GM12864 (cell line): ENCODE results near the gene POGZ.

Experiments used
- DNase-seq: peaks from one replicate; pipeline ENCODE4 v3.0.0-alpha.2; 2011; ENCODE audit warnings: low read depth
- H3K4me3 ChIP-seq: 2 replicates; pipeline ENCODE4 v1.5.1; 2011; ENCODE audit warnings: mild to moderate bottlenecking, low read depth, low read length, control low read depth
- CTCF ChIP-seq: IDR thresholded peaks from 2 replicates; pipeline ENCODE4 v1.5.1; 2011; ENCODE audit warnings: low read depth, mild to moderate bottlenecking, moderate library complexity, low read length, control low read depth, inconsistent platforms; ENCODE audit errors: missing control alignments

The POGZ gene

GRCh38 chr1:151477066-151477465 is 17.8 kb upstream of the POGZ start:
- DNase-seq, result no peak
- no peak for TF ChIP-seq CTCF

DNA sequence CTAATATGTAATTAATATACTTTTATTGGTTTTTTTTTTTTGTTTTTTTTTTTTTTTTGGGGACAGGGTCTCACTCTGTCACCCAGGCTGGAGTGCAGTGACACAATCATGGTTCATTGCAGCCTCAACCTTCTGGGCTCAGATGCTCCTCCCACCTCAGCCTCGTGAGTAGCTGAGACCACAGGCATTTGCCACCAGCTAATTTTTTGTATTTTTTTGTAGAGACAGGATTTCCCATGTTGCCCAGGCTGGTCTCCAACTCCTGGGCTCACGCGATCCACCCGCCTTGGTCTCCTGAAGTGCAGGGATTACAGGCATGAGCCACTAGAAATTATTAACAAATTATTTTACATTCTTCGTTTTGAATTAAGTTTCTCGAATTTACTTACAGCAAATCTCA is 16.8 kb upstream of the POGZ start:
- no peak for TF ChIP-seq CTCF
- DNase-seq, result no peak
- no peak overlapping the region for H3K4me3 ChIP-seq

More at GRCh38 chr1:151477066-151477465, 17.8 kb upstream of the POGZ start:
- no peak overlapping the region for H3K4me3 ChIP-seq

DNA sequence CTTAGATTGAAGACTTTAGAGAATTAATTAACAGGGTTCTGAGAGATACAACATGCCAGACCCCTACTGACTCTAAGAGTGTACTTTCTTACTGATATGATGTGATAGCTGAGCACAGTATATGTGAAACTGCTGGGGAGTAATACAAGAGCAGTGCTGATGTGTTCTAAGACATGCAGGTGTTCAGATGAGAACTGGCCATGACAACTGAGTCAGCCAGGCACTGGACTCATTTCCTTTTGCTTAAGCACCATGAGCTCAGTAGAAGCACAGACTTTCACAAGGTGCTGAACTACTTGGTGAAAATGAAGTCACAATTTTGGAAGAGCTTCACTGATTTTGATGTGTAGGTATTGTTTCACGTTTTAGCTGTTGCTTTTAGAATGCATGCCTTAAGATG is 15.9 kb upstream of the POGZ start:
- TF ChIP-seq CTCF, result no peak
- no peak overlapping the region for H3K4me3 ChIP-seq
- peak; percentile 96 for DNase-seq

- no peak for DNase-seq
- no peak overlapping the region for H3K4me3 ChIP-seq
- no peak for TF ChIP-seq CTCF
Measured at GRCh38 chr1:151474745-151475144, 15.5 kb upstream of the POGZ start.

GRCh38 chr1:151472856-151473731 is 13.8 kb upstream of the POGZ start:
- DNase-seq, result no peak
- no peak for TF ChIP-seq CTCF
- H3K4me3 ChIP-seq, result peak overlapping the region; percentile 56

GRCh38 chr1:151465026-151465425 is 5.7 kb upstream of the POGZ start:
- no peak for DNase-seq
- H3K4me3 ChIP-seq, result no peak overlapping the region
- no peak for TF ChIP-seq CTCF

- no peak for TF ChIP-seq CTCF
- no peak for DNase-seq
- H3K4me3 ChIP-seq, result no peak overlapping the region
Measured at GRCh38 chr1:151461694-151462093, 2.4 kb upstream of the POGZ start.
